Calu3 (cell line): ENCODE measurements around the gene VPS26C. TPM values are rescaled to one million over a fixed set of nuclear protein-coding genes. Genes with fewer than 3 reads are reported as not detected.

Experiments used
- BruUV-seq: library from RNA; stranded (reverse); fragments of 400-500 nt; replicated peaks from 2 replicates; lab custom pipeline; 2021; lab: Mats Ljungman, UMichigan
- CTCF ChIA-PET: fragments of 300-600 bp; sonication (Branson Sonifier 250); formaldehyde crosslinking; loops from one replicate; lab custom pipeline; 2022; ENCODE audit warnings: antibody characterized with exemption; lab: Charles Lee
- DNase-seq: peaks from one replicate; pipeline ENCODE4 v3.0.0; 2022
- H3K27ac Mint-ChIP-seq: one replicate; pipeline ENCODE4 v1.8.0; 2022; ENCODE audit warnings: mixed read lengths; ENCODE audit not compliant: unreplicated experiment
- H3K27me3 Mint-ChIP-seq: one replicate; pipeline ENCODE4 v1.8.0; 2022; ENCODE audit warnings: mixed read lengths; ENCODE audit not compliant: unreplicated experiment
- H3K36me3 Mint-ChIP-seq: one replicate; pipeline ENCODE4 v1.8.0; 2022; ENCODE audit warnings: mild to moderate bottlenecking, moderate library complexity, mixed read lengths; ENCODE audit not compliant: insufficient read depth, unreplicated experiment
- H3K4me1 Mint-ChIP-seq: one replicate; pipeline ENCODE4 v1.8.0; 2022; ENCODE audit warnings: mild to moderate bottlenecking, low read depth, mixed read lengths; ENCODE audit not compliant: unreplicated experiment
- H3K4me3 Mint-ChIP-seq: one replicate; pipeline ENCODE4 v1.8.0; 2022; ENCODE audit warnings: mild to moderate bottlenecking, low read depth, moderate library complexity, mixed read lengths; ENCODE audit not compliant: unreplicated experiment
- H3K9me3 Mint-ChIP-seq: one replicate; pipeline ENCODE4 v1.8.0; 2022; ENCODE audit warnings: low read depth, mixed read lengths; ENCODE audit not compliant: unreplicated experiment
- intact Hi-C: fragments of 100-400 bp; cut with micrococcal nuclease; formaldehyde crosslinking; loops from one replicate; pipeline ENCODE4 v1.10.0; 2022; ENCODE audit not compliant: unreplicated experiment
- total RNA-seq: library from RNA; stranded (reverse); gene quantifications from 2 replicates; pipeline ENCODE4 v1.2.3, GENCODE V29; 2022
- TF ChIP-seq, protein P1 (sequence below): fragments of 200-600 bp; IDR thresholded peaks from one replicate; pipeline ENCODE4 v1.8.0; 2022; ENCODE audit warnings: antibody characterized with exemption; ENCODE audit not compliant: unreplicated experiment

Gene VPS26C
- total RNA-seq, 1 experiment from 2014 or later: 32.3 TPM

DNA sequence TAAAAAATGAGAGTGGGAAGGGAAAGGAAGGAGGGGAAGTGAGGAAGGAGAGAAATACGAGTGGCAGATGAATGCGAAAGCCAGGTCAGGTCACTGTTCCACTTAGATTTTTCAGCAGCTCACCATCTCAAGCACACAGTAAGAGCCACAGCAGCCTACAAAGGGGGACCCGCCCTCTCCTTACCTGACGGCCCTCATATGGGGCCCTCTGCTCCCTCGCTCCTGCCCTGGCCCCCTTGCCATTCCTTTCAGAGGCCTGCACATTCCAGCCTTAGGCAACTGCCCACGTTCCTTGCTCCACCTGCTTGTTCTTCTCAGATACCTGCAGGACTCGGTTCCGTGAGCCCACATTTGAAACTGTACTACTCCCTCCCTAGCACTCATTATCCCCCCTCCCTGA is 22.0 kb downstream of the VPS26C start:
- Mint-ChIP-seq H3K9me3 (no peaks in the 10 kb centered on the region), H3K27me3 (no peaks in the 10 kb centered on the region), H3K4me1 (peaks cover 6% of the 10 kb centered on the region), H3K4me3 (no peak overlapping the region), H3K27ac (no peak overlapping the region), H3K36me3 (no peaks in the 10 kb centered on the region)
- TF ChIP-seq, protein P1, sequence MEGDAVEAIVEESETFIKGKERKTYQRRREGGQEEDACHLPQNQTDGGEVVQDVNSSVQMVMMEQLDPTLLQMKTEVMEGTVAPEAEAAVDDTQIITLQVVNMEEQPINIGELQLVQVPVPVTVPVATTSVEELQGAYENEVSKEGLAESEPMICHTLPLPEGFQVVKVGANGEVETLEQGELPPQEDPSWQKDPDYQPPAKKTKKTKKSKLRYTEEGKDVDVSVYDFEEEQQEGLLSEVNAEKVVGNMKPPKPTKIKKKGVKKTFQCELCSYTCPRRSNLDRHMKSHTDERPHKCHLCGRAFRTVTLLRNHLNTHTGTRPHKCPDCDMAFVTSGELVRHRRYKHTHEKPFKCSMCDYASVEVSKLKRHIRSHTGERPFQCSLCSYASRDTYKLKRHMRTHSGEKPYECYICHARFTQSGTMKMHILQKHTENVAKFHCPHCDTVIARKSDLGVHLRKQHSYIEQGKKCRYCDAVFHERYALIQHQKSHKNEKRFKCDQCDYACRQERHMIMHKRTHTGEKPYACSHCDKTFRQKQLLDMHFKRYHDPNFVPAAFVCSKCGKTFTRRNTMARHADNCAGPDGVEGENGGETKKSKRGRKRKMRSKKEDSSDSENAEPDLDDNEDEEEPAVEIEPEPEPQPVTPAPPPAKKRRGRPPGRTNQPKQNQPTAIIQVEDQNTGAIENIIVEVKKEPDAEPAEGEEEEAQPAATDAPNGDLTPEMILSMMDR: no peak
- DNase-seq: no peak
- intact Hi-C loops: no loop called here
- no TSS peak for BruUV-seq
- CTCF ChIA-PET: no interaction called here

DNA sequence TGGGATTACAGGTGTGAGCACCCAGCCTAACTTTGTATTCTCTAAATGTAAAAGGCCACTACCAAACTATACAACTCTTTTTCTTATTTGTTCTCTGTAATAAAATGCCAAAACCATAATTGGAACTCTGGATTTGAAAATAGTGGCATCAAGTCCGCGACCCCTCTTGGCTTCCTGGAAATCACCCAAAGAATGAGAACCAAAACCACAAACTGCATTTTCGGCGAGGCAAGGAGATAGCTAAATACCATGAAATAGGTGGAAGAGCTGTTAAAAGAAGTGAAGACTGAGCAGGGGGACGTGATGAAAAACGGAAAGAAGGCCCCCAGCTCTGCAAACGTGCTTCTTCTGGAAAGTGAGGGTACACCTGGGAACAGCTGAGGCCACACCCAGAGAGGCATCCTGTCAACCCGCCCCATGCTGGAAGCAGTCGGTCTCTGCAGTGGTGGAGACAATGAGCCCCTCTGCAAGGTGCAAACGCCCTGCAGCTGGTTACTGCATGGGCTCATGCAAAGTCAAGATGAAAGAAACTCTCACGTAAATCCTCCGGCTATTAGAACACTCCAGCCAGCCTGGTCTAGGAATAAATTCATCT is 22.5 kb downstream of the VPS26C start:
- DNase-seq: no peak
- no TSS peak for BruUV-seq
- TF ChIP-seq, protein P1: no peak
- CTCF ChIA-PET: no interaction called here
- Mint-ChIP-seq H3K4me3 (no peak overlapping the region), H3K27ac (no peak overlapping the region), H3K27me3 (no peaks in the 10 kb centered on the region), H3K4me1 (peaks cover 6% of the 10 kb centered on the region), H3K36me3 (no peaks in the 10 kb centered on the region), H3K9me3 (no peaks in the 10 kb centered on the region)
- intact Hi-C loops: no loop called here

DNA sequence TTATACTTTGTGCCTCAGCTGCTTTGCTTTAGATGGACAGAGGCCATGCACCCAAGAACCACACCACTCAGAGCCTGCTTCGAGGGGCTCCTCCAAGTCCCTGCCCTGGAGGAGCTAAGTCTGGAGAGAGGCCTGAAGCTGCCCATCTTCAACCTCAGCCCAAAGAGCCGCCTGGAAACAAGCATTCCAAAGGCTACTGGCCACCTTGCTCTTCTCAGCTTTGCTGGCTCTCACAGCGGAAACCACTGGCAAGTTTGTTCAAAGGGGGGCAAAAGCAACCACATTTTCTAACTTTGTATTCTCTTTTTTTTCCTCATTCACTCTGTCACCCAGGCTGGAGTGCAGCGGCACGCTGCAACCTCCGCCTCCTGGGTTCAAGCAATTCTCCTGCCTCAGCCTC is 23.2 kb downstream of the VPS26C start:
- TF ChIP-seq, protein P1: no peak
- Mint-ChIP-seq H3K9me3 (no peaks in the 10 kb centered on the region), H3K36me3 (no peaks in the 10 kb centered on the region), H3K4me1 (peaks cover 6% of the 10 kb centered on the region), H3K4me3 (no peak overlapping the region), H3K27me3 (no peaks in the 10 kb centered on the region), H3K27ac (no peak overlapping the region)
- no TSS peak for BruUV-seq
- intact Hi-C loops: no loop called here
- CTCF ChIA-PET: no interaction called here
- no peak for DNase-seq

DNA sequence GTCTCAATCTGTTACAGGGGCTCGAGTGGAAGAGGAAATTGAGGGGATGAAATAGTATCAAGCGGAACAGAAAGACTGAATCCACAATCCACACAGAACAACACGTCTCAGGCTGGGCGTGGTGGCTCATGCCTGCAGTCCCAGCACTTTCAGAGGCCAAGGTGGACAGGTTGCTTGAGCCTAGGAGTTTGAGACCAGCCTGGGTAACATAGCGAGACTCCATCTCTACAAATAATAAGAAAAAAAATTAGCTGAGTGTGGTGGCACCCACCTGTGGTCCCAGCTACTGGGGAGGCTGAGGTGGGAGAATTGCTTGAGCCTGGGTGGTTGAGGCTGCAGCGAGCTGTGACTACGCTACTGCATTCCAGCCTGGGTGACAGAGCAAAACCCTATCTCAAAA is 25.7 kb downstream of the VPS26C start:
- Mint-ChIP-seq H3K4me3 (no peak overlapping the region), H3K9me3 (no peaks in the 10 kb centered on the region), H3K4me1 (no peaks in the 10 kb centered on the region), H3K27me3 (no peaks in the 10 kb centered on the region), H3K36me3 (no peaks in the 10 kb centered on the region), H3K27ac (no peak overlapping the region)
- BruUV-seq: no TSS peak
- DNase-seq: no peak
- CTCF ChIA-PET: no interaction called here
- intact Hi-C loops: no loop called here
- TF ChIP-seq, protein P1: no peak
